ENCODE results near the gene COL12A1. TPM values are rescaled to one million over a fixed set of nuclear protein-coding genes. Genes with fewer than 3 reads are reported as not detected.
A peak's percentile ranks its signal among the peaks of the same experiment; 100 is the strongest.

The COL12A1 gene
- total and polyA plus RNA-seq, 2 donors = 6.8 to 16.3 TPM

GRCh38 chr6:75217193-75217592, 11.3 kb upstream of the COL12A1 start:
- H3K27ac ChIP-seq (ENCODE audit: low read depth in 1 of 2, low read length in 1 of 2) = no peak overlapping the region
- no peak overlapping the region for H3K4me3 ChIP-seq (ENCODE audit: low read length in 2 of 2)
- no peaks in the 10 kb centered on the region for H3K36me3 ChIP-seq (ENCODE audit: control insufficient read depth in 2 of 2, insufficient read depth in 2 of 2, low read length in 1 of 2)
- no peaks in the 10 kb centered on the region for H3K27me3 ChIP-seq (ENCODE audit: control insufficient read depth in 2 of 2, insufficient read depth in 1 of 2, low read length in 1 of 2)
- no peak for DNase-seq (ENCODE audit: low read depth in 6 of 9, low spot score in 9 of 9)
- H3K9me3 ChIP-seq (ENCODE audit: control insufficient read depth in 2 of 2, insufficient read depth in 1 of 2, low read length in 1 of 2) = no peaks in the 10 kb centered on the region
- H3K4me1 ChIP-seq (ENCODE audit: control insufficient read depth in 2 of 2, insufficient read depth in 2 of 2, low read length in 2 of 2) = no peaks in the 10 kb centered on the region
- WGBS = 58% methylated on average over 4 of the region's 4 CpGs

GRCh38 chr6:75215291-75215690, 9.4 kb upstream of the COL12A1 start:
- WGBS = 88% methylated on average over 4 of the region's 4 CpGs
- H3K9me3 ChIP-seq (ENCODE audit: control insufficient read depth in 2 of 2, insufficient read depth in 1 of 2, low read length in 1 of 2) = no peaks in the 10 kb centered on the region
- no peak overlapping the region for H3K27ac ChIP-seq (ENCODE audit: low read depth in 1 of 2, low read length in 1 of 2)
- H3K36me3 ChIP-seq (ENCODE audit: control insufficient read depth in 2 of 2, insufficient read depth in 2 of 2, low read length in 1 of 2) = no peaks in the 10 kb centered on the region
- no peaks in the 10 kb centered on the region for H3K4me1 ChIP-seq (ENCODE audit: control insufficient read depth in 2 of 2, insufficient read depth in 2 of 2, low read length in 2 of 2)
- H3K4me3 ChIP-seq (ENCODE audit: low read length in 2 of 2) = no peak overlapping the region
- peaks cover 0 to 10% of the 10 kb centered on the region in 2 donors for H3K27me3 ChIP-seq (ENCODE audit: control insufficient read depth in 2 of 2, insufficient read depth in 1 of 2, low read length in 1 of 2)
- no peak for DNase-seq (ENCODE audit: low read depth in 6 of 9, low spot score in 9 of 9)

- Histone ChIP-seq H3K27ac (ENCODE audit: low read depth in 1 of 2, low read length in 1 of 2) (no peak overlapping the region), H3K4me3 (ENCODE audit: low read length in 2 of 2) (no peak overlapping the region), H3K9me3 (ENCODE audit: control insufficient read depth in 2 of 2, insufficient read depth in 1 of 2, low read length in 1 of 2) (no peaks in the 10 kb centered on the region), H3K36me3 (ENCODE audit: control insufficient read depth in 2 of 2, insufficient read depth in 2 of 2, low read length in 1 of 2) (no peaks in the 10 kb centered on the region), H3K4me1 (ENCODE audit: control insufficient read depth in 2 of 2, insufficient read depth in 2 of 2, low read length in 2 of 2) (peaks cover 0 to 1% of the 10 kb centered on the region in 2 donors), H3K27me3 (ENCODE audit: control insufficient read depth in 2 of 2, insufficient read depth in 1 of 2, low read length in 1 of 2) (peaks cover 7 to 23% of the 10 kb centered on the region in 2 donors)
- no peak for DNase-seq (ENCODE audit: low read depth in 6 of 9, low spot score in 9 of 9)
- WGBS = 89% methylated on average over 2 of the region's 2 CpGs
Observed at GRCh38 chr6:75213732-75214131, 7.9 kb upstream of the COL12A1 start.

- DNase-seq (ENCODE audit: low read depth in 6 of 9, low spot score in 9 of 9) = no peak
- H3K36me3 ChIP-seq (ENCODE audit: control insufficient read depth in 2 of 2, insufficient read depth in 2 of 2, low read length in 1 of 2) = no peaks in the 10 kb centered on the region
- no peaks in the 10 kb centered on the region for H3K9me3 ChIP-seq (ENCODE audit: control insufficient read depth in 2 of 2, insufficient read depth in 1 of 2, low read length in 1 of 2)
- H3K4me1 ChIP-seq (ENCODE audit: control insufficient read depth in 2 of 2, insufficient read depth in 2 of 2, low read length in 2 of 2) = peaks cover 0 to 6% of the 10 kb centered on the region in 2 donors
- no peak overlapping the region for H3K27ac ChIP-seq (ENCODE audit: low read depth in 1 of 2, low read length in 1 of 2)
- peaks cover 13 to 29% of the 10 kb centered on the region in 2 donors for H3K27me3 ChIP-seq (ENCODE audit: control insufficient read depth in 2 of 2, insufficient read depth in 1 of 2, low read length in 1 of 2)
- H3K4me3 ChIP-seq (ENCODE audit: low read length in 2 of 2) = no peak overlapping the region
- 4% methylated on average over 1 of the region's 1 CpG for WGBS
Observed at GRCh38 chr6:75213112-75213511, 7.3 kb upstream of the COL12A1 start.

GRCh38 chr6:75211920-75212590, 6.2 kb upstream of the COL12A1 start:
- H3K27me3 ChIP-seq (ENCODE audit: control insufficient read depth in 2 of 2, insufficient read depth in 1 of 2, low read length in 1 of 2) = peaks cover 19 to 39% of the 10 kb centered on the region in 2 donors
- WGBS = 49% methylated on average over 3 of the region's 3 CpGs

GRCh38 chr6:75210885-75211739, 5.3 kb upstream of the COL12A1 start:
- WGBS = 38% methylated on average over 10 of the region's 10 CpGs
- peaks cover 29 to 49% of the 10 kb centered on the region in 2 donors for H3K27me3 ChIP-seq (ENCODE audit: control insufficient read depth in 2 of 2, insufficient read depth in 1 of 2, low read length in 1 of 2)

More at GRCh38 chr6:75211920-75212590, 6.2 kb upstream of the COL12A1 start:
- H3K4me3 ChIP-seq (ENCODE audit: low read length in 2 of 2) = no peak overlapping the region
- peaks cover 0 to 4% of the 10 kb centered on the region in 2 donors for H3K9me3 ChIP-seq (ENCODE audit: control insufficient read depth in 2 of 2, insufficient read depth in 1 of 2, low read length in 1 of 2)
- H3K27ac ChIP-seq (ENCODE audit: low read depth in 1 of 2, low read length in 1 of 2) = no peak overlapping the region
- no peak for DNase-seq (ENCODE audit: low read depth in 6 of 9, low spot score in 9 of 9)
- peaks cover 0 to 9% of the 10 kb centered on the region in 2 donors for H3K4me1 ChIP-seq (ENCODE audit: control insufficient read depth in 2 of 2, insufficient read depth in 2 of 2, low read length in 2 of 2)
- H3K36me3 ChIP-seq (ENCODE audit: control insufficient read depth in 2 of 2, insufficient read depth in 2 of 2, low read length in 1 of 2) = no peaks in the 10 kb centered on the region

GRCh38 chr6:75209184-75209723, 3.4 kb upstream of the COL12A1 start:
- Histone ChIP-seq H3K4me3 (ENCODE audit: low read length in 2 of 2) (no peak overlapping the region), H3K4me1 (ENCODE audit: control insufficient read depth in 2 of 2, insufficient read depth in 2 of 2, low read length in 2 of 2) (peaks cover 0 to 22% of the 10 kb centered on the region in 2 donors), H3K27ac (ENCODE audit: low read depth in 1 of 2, low read length in 1 of 2) (no peak overlapping the region), H3K9me3 (ENCODE audit: control insufficient read depth in 2 of 2, insufficient read depth in 1 of 2, low read length in 1 of 2) (peaks cover 0 to 4% of the 10 kb centered on the region in 2 donors), H3K36me3 (ENCODE audit: control insufficient read depth in 2 of 2, insufficient read depth in 2 of 2, low read length in 1 of 2) (no peaks in the 10 kb centered on the region), H3K27me3 (ENCODE audit: control insufficient read depth in 2 of 2, insufficient read depth in 1 of 2, low read length in 1 of 2) (peaks cover 43 to 67% of the 10 kb centered on the region in 2 donors)
- WGBS = 39% methylated on average over 7 of the region's 7 CpGs
- DNase-seq (ENCODE audit: low read depth in 6 of 9, low spot score in 9 of 9) = no peak

More at GRCh38 chr6:75210885-75211739, 5.3 kb upstream of the COL12A1 start:
- H3K9me3 ChIP-seq (ENCODE audit: control insufficient read depth in 2 of 2, insufficient read depth in 1 of 2, low read length in 1 of 2) = peaks cover 0 to 4% of the 10 kb centered on the region in 2 donors
- no peak overlapping the region for H3K27ac ChIP-seq (ENCODE audit: low read depth in 1 of 2, low read length in 1 of 2)
- DNase-seq (ENCODE audit: low read depth in 6 of 9, low spot score in 9 of 9) = peak in 8 of 9 donors; percentile 27 to 78 (median 48)
- H3K4me3 ChIP-seq (ENCODE audit: low read length in 2 of 2) = no peak overlapping the region
- H3K36me3 ChIP-seq (ENCODE audit: control insufficient read depth in 2 of 2, insufficient read depth in 2 of 2, low read length in 1 of 2) = no peaks in the 10 kb centered on the region
- H3K4me1 ChIP-seq (ENCODE audit: control insufficient read depth in 2 of 2, insufficient read depth in 2 of 2, low read length in 2 of 2) = peaks cover 0 to 17% of the 10 kb centered on the region in 2 donors

GRCh38 chr6:75208298-75209183, 2.7 kb upstream of the COL12A1 start:
- WGBS = 3% methylated on average over 33 of the region's 33 CpGs
- peak in 8 of 9 donors; percentile 59 to 87 (median 72) for DNase-seq (ENCODE audit: low read depth in 6 of 9, low spot score in 9 of 9)
- Histone ChIP-seq H3K27ac (ENCODE audit: low read depth in 1 of 2, low read length in 1 of 2) (no peak overlapping the region), H3K4me3 (ENCODE audit: low read length in 2 of 2) (no peak overlapping the region), H3K36me3 (ENCODE audit: control insufficient read depth in 2 of 2, insufficient read depth in 2 of 2, low read length in 1 of 2) (no peaks in the 10 kb centered on the region), H3K4me1 (ENCODE audit: control insufficient read depth in 2 of 2, insufficient read depth in 2 of 2, low read length in 2 of 2) (peaks cover 0 to 22% of the 10 kb centered on the region in 2 donors), H3K27me3 (ENCODE audit: control insufficient read depth in 2 of 2, insufficient read depth in 1 of 2, low read length in 1 of 2) (peaks cover 49 to 75% of the 10 kb centered on the region in 2 donors), H3K9me3 (ENCODE audit: control insufficient read depth in 2 of 2, insufficient read depth in 1 of 2, low read length in 1 of 2) (peaks cover 0 to 4% of the 10 kb centered on the region in 2 donors)

Data from thymus (tissue), 11 donors.